ENCODE measurements around the gene NUP35.

Gene NUP35

GRCh38 chr2:183204397-183204796, 80.2 kb downstream of the NUP35 start:
- DNase-seq (ENCODE audit: low read depth), result no peak
- H3K4me3 ChIP-seq (ENCODE audit: control insufficient read depth, low read depth, low read length), result no peak overlapping the region
- TF ChIP-seq CTCF (conservative IDR thresholded peaks at IDR 0.05; ENCODE audit: control insufficient read depth, insufficient read depth, low read depth, low read length), result no peak

- no peak overlapping the region for H3K4me3 ChIP-seq (ENCODE audit: control insufficient read depth, low read depth, low read length)
- no peak for TF ChIP-seq CTCF (conservative IDR thresholded peaks at IDR 0.05; ENCODE audit: control insufficient read depth, insufficient read depth, low read depth, low read length)
- DNase-seq (ENCODE audit: low read depth), result peak; percentile 3
Measured at GRCh38 chr2:183207110-183207509, 82.9 kb downstream of the NUP35 start.

GRCh38 chr2:183209395-183210028, 85.3 kb downstream of the NUP35 start:
- no peak for TF ChIP-seq CTCF (conservative IDR thresholded peaks at IDR 0.05; ENCODE audit: control insufficient read depth, insufficient read depth, low read depth, low read length)

More at GRCh38 chr2:183209395-183210028, 85.3 kb downstream of the NUP35 start:
- no peak for DNase-seq (ENCODE audit: low read depth)
- H3K4me3 ChIP-seq (ENCODE audit: control insufficient read depth, low read depth, low read length), result no peak overlapping the region
